ENCODE measurements around the gene TTYH3. TPM values are rescaled to one million over a fixed set of nuclear protein-coding genes. Genes with fewer than 3 reads are reported as not detected.
"Not testable (repeated sequence)": the region's sequence is repeated elsewhere in the genome, so short reads cannot be mapped to it uniquely, and the experiment has no call there.

Gene TTYH3
- total RNA-seq, 1 experiment from 2014 or later = 122 TPM

GRCh38 chr7:2675256-2675764 is 43.5 kb downstream of the TTYH3 start:
- H2BK20ac ChIP-seq (ENCODE audit: low read depth, low read length, poor library complexity, severe bottlenecking) = no peak overlapping the region
- no peak overlapping the region for H3T11ph ChIP-seq (ENCODE audit: low read length)
- H2BK5ac ChIP-seq (ENCODE audit: insufficient read length, low read length) = no peak overlapping the region
- H3K79me2 ChIP-seq (ENCODE audit: insufficient read depth, low read length) = no peaks in the 10 kb centered on the region
- no CpG with 5 or more reads among the region's 9 CpGs for WGBS (ENCODE audit: extremely low coverage, insufficient read length, low lambda C conversion rate)
- H3K4me1 Mint-ChIP-seq = 0 out of 4 replicates have a peak, but pooled peaks cover 0 to 2% of the 10 kb centered on the region in 2 experiments
- H3K9me3 Mint-ChIP-seq = peaks cover 0 to 4% of the 10 kb centered on the region in 2 experiments; a peak in 1 of 5 replicates
- no peak overlapping the region for H3K4me3 Mint-ChIP-seq
- no peaks in the 10 kb centered on the region for H3K27me3 ChIP-seq (ENCODE audit: insufficient read depth, low read length)
- H3K79me1 ChIP-seq (ENCODE audit: insufficient read depth, low read depth, low read length, poor library complexity, severe bottlenecking) = no peaks in the 10 kb centered on the region
- H3K27me3 Mint-ChIP-seq (ENCODE audit: low read depth) = peaks cover 20% of the 10 kb centered on the region
- no peak overlapping the region for H4K91ac ChIP-seq (ENCODE audit: insufficient read length, low read depth, low read length)
- H4K8ac ChIP-seq (replicated peaks; ENCODE audit: insufficient read length, low read depth, low read length) = no peak overlapping the region
- H3K4me2 ChIP-seq (ENCODE audit: insufficient read depth, insufficient read length, low read length) = no peak overlapping the region
- no peak overlapping the region for H2BK12ac ChIP-seq (ENCODE audit: insufficient read length, low read depth, low read length)
- H2AK5ac ChIP-seq (ENCODE audit: insufficient read length, low read length) = no peak overlapping the region
- no peak overlapping the region for H3K4ac ChIP-seq (ENCODE audit: low read depth, low read length)
- no peaks in the 10 kb centered on the region for H3K9me3 ChIP-seq (ENCODE audit: control insufficient read depth, low read depth, low read length)
- no peak overlapping the region for H3K14ac ChIP-seq (ENCODE audit: insufficient read depth, low read length)
- DNase-seq = no peak
- H2BK15ac ChIP-seq (ENCODE audit: low read depth, low read length) = no peak overlapping the region
- H3K9ac ChIP-seq (ENCODE audit: extremely low read depth, insufficient read length, low read length) = no peak overlapping the region
- no peak overlapping the region for H2AFZ ChIP-seq (ENCODE audit: low read length)
- no peaks in the 10 kb centered on the region; a peak in 1 of 7 replicates for H3K36me3 Mint-ChIP-seq (ENCODE audit: insufficient read depth in 1 of 3, low read depth in 3 of 3)
- no peak overlapping the region for H3K56ac ChIP-seq (ENCODE audit: insufficient read length, low read depth, low read length)
- no peaks in the 10 kb centered on the region for H3K4me1 ChIP-seq (ENCODE audit: insufficient read depth, low read length)
- no peak overlapping the region for H3K23ac ChIP-seq (ENCODE audit: insufficient read length, low read depth, low read length)
- H4K20me1 ChIP-seq (ENCODE audit: control insufficient read depth, insufficient read depth, insufficient read length) = no peaks in the 10 kb centered on the region
- no peaks in the 10 kb centered on the region for H3K23me2 ChIP-seq (ENCODE audit: insufficient read length, low read depth, low read length, poor library complexity, severe bottlenecking)
- H2BK120ac ChIP-seq (ENCODE audit: low read depth, low read length, poor library complexity, severe bottlenecking) = no peak overlapping the region
- no peak overlapping the region for H3K18ac ChIP-seq (ENCODE audit: insufficient read length, low read depth, low read length)
- no peak overlapping the region for H4K5ac ChIP-seq (ENCODE audit: insufficient read length, low read depth, low read length)
- H3K27ac ChIP-seq (ENCODE audit: insufficient read length, low read depth, low read length) = no peak overlapping the region
- TF ChIP-seq, protein P1, sequence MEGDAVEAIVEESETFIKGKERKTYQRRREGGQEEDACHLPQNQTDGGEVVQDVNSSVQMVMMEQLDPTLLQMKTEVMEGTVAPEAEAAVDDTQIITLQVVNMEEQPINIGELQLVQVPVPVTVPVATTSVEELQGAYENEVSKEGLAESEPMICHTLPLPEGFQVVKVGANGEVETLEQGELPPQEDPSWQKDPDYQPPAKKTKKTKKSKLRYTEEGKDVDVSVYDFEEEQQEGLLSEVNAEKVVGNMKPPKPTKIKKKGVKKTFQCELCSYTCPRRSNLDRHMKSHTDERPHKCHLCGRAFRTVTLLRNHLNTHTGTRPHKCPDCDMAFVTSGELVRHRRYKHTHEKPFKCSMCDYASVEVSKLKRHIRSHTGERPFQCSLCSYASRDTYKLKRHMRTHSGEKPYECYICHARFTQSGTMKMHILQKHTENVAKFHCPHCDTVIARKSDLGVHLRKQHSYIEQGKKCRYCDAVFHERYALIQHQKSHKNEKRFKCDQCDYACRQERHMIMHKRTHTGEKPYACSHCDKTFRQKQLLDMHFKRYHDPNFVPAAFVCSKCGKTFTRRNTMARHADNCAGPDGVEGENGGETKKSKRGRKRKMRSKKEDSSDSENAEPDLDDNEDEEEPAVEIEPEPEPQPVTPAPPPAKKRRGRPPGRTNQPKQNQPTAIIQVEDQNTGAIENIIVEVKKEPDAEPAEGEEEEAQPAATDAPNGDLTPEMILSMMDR (conservative IDR thresholded peaks at IDR 0.05) = no peak
- H3K27ac Mint-ChIP-seq = no peak overlapping the region

DNA sequence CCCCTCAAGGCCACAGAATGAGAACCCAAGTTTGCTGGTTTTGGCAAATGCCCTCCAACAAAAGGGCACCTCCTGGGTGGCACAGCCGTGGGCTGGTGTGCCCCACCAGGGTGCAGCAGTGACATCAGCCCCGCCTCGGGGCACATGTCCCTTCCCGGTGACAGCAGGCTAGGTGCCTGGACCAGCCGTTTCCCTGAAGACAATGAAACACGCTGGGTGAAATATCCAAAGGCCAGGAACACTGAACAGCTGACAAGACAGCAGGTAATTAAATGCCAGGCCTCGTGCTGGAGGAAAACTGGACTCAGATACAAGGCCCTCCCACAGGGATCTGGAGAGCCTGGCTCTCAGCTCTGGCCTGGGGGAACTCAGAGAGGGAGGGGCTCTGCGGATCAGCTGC is 44.8 kb downstream of the TTYH3 start:
- H2BK20ac ChIP-seq (ENCODE audit: low read depth, low read length, poor library complexity, severe bottlenecking); H3K9me3 ChIP-seq (ENCODE audit: control insufficient read depth, low read depth, low read length); H3K14ac ChIP-seq (ENCODE audit: insufficient read depth, low read length); H2BK15ac ChIP-seq (ENCODE audit: low read depth, low read length); H3K23ac ChIP-seq (ENCODE audit: insufficient read length, low read depth, low read length); H4K5ac ChIP-seq (ENCODE audit: insufficient read length, low read depth, low read length); H3K4me1 ChIP-seq (ENCODE audit: insufficient read depth, low read length); H3K27ac ChIP-seq (ENCODE audit: insufficient read length, low read depth, low read length); H2BK12ac ChIP-seq (ENCODE audit: insufficient read length, low read depth, low read length); H3K79me1 ChIP-seq (ENCODE audit: insufficient read depth, low read depth, low read length, poor library complexity, severe bottlenecking); H3T11ph ChIP-seq (ENCODE audit: low read length); H4K91ac ChIP-seq (ENCODE audit: insufficient read length, low read depth, low read length); H3K27me3 ChIP-seq (ENCODE audit: insufficient read depth, low read length); H2AK5ac ChIP-seq (ENCODE audit: insufficient read length, low read length); H3K4me2 ChIP-seq (ENCODE audit: insufficient read depth, insufficient read length, low read length); H3K27ac Mint-ChIP-seq; H4K8ac ChIP-seq (replicated peaks; ENCODE audit: insufficient read length, low read depth, low read length); H2BK5ac ChIP-seq (ENCODE audit: insufficient read length, low read length); H2AFZ ChIP-seq (ENCODE audit: low read length); DNase-seq; H3K18ac ChIP-seq (ENCODE audit: insufficient read length, low read depth, low read length); H3K56ac ChIP-seq (ENCODE audit: insufficient read length, low read depth, low read length); H3K79me2 ChIP-seq (ENCODE audit: insufficient read depth, low read length); H3K9me3 Mint-ChIP-seq; H3K4ac ChIP-seq (ENCODE audit: low read depth, low read length); H3K9ac ChIP-seq (ENCODE audit: extremely low read depth, insufficient read length, low read length); H2BK120ac ChIP-seq (ENCODE audit: low read depth, low read length, poor library complexity, severe bottlenecking); H3K4me1 Mint-ChIP-seq; H3K36me3 Mint-ChIP-seq (ENCODE audit: insufficient read depth in 1 of 3, low read depth in 3 of 3); H3K4me3 Mint-ChIP-seq; H4K20me1 ChIP-seq (ENCODE audit: control insufficient read depth, insufficient read depth, insufficient read length); H3K23me2 ChIP-seq (ENCODE audit: insufficient read length, low read depth, low read length, poor library complexity, severe bottlenecking): not testable (repeated sequence)
- WGBS (ENCODE audit: extremely low coverage, insufficient read length, low lambda C conversion rate) = no CpG with 5 or more reads among the region's 8 CpGs
- H3K27me3 Mint-ChIP-seq (ENCODE audit: low read depth) = peaks cover 11% of the 10 kb centered on the region
